ENCODE measurements around the gene ZMYND8. TPM values are rescaled to one million over a fixed set of nuclear protein-coding genes. Genes with fewer than 3 reads are reported as not detected.
A peak's percentile ranks its signal among the peaks of the same experiment; 100 is the strongest.
"Not testable (repeated sequence)": the region's sequence is repeated elsewhere in the genome, so short reads cannot be mapped to it uniquely, and the experiment has no call there.

The ZMYND8 gene
- total RNA-seq, 1 donor from 2014 or later, result 86.0 TPM

GRCh38 chr20:47262365-47263013, 94.0 kb downstream of the ZMYND8 start:
- H3K9me3 Mint-ChIP-seq, result no peaks in the 10 kb centered on the region
- no peak for TF ChIP-seq CTCF (conservative IDR thresholded peaks at IDR 0.05)

DNA sequence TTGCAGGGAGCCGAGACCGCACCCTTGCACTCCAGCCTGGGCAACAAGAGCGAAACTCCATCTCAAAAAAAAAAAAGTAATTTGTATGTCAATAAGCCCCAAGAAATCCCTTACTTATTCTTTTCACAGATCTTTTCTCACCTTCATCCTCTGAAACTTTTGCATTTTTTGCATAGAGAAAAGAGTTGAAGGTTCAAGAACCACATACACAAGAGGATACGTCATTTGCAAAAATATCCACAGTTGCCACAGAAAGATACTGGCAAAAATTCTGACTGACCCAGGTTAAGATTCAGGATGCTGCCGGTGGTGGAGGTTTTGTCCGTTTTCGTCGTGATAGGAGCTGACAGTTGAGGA, 94.5 kb downstream of the ZMYND8 start:
- no peak overlapping the region for H3K4me3 Mint-ChIP-seq
- H3K36me3 Mint-ChIP-seq (ENCODE audit: low read depth), result peaks cover 33% of the 10 kb centered on the region
- H3K27me3 Mint-ChIP-seq (ENCODE audit: low read depth), result no peaks in the 10 kb centered on the region
- no peak for DNase-seq (ENCODE audit: low read depth, low spot score)
- H3K27ac Mint-ChIP-seq (ENCODE audit: unreplicated experiment), result peak overlapping the region; percentile 8
- peaks cover 23% of the 10 kb centered on the region for H3K4me1 Mint-ChIP-seq
- no peaks in the 10 kb centered on the region for H3K9me3 Mint-ChIP-seq
- no peak for TF ChIP-seq CTCF (conservative IDR thresholded peaks at IDR 0.05)

More at GRCh38 chr20:47262365-47263013, 94.0 kb downstream of the ZMYND8 start:
- H3K4me1 Mint-ChIP-seq, result peaks cover 28% of the 10 kb centered on the region
- H3K27ac Mint-ChIP-seq (ENCODE audit: unreplicated experiment), result peak overlapping the region; percentile 8
- H3K4me3 Mint-ChIP-seq, result no peak overlapping the region
- H3K27me3 Mint-ChIP-seq (ENCODE audit: low read depth), result no peaks in the 10 kb centered on the region
- no peak for DNase-seq (ENCODE audit: low read depth, low spot score)
- peaks cover 29% of the 10 kb centered on the region for H3K36me3 Mint-ChIP-seq (ENCODE audit: low read depth)

- Mint-ChIP-seq H3K36me3 (ENCODE audit: low read depth) (peaks cover 32% of the 10 kb centered on the region), H3K4me1 (peaks cover 18% of the 10 kb centered on the region)
- DNase-seq (ENCODE audit: low read depth, low spot score); H3K27ac Mint-ChIP-seq (ENCODE audit: unreplicated experiment); H3K9me3 Mint-ChIP-seq; H3K27me3 Mint-ChIP-seq (ENCODE audit: low read depth); H3K4me3 Mint-ChIP-seq: not testable (repeated sequence)
These were observed 95.2 kb downstream of the ZMYND8 start for GRCh38 chr20:47261161-47261774.

DNA sequence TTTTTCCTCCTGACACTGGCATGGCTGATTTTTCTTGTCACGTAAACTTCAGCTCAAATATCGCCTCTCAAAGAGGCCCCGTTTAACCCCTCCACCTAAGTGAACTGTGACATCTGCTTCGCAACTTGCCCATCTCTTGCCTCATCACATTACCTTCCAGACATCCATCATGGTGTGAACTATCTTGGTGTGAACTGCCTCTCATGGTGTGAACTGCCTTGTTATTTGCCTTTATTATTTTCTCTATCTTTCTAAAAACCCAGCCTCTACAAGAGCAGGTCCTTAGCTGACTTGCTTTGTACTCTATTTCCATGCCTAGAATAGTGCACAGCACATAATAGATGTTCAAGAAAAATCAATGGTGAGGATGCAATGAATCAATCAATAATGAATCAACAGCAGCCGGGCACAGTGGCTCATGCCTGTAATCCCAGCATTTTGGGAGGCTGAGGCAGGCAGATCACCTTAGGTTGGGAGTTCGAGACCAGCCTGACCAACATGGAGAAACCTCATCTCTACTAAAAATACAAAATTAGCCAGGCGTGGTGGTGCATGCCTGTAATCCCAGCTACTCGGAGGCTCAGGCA, 95.9 kb downstream of the ZMYND8 start:
- H3K27me3 Mint-ChIP-seq (ENCODE audit: low read depth); H3K4me3 Mint-ChIP-seq; H3K9me3 Mint-ChIP-seq; H3K27ac Mint-ChIP-seq (ENCODE audit: unreplicated experiment); DNase-seq (ENCODE audit: low read depth, low spot score): not testable (repeated sequence)
- Mint-ChIP-seq H3K4me1 (peaks cover 18% of the 10 kb centered on the region), H3K36me3 (ENCODE audit: low read depth) (peaks cover 32% of the 10 kb centered on the region)

- peaks cover 18% of the 10 kb centered on the region for H3K4me1 Mint-ChIP-seq
- DNase-seq (ENCODE audit: low read depth, low spot score), result no peak
- TF ChIP-seq CTCF (conservative IDR thresholded peaks at IDR 0.05), result no peak
- H3K4me3 Mint-ChIP-seq, result no peak overlapping the region
- H3K27ac Mint-ChIP-seq (ENCODE audit: unreplicated experiment), result peak overlapping the region; percentile 79
- H3K36me3 Mint-ChIP-seq (ENCODE audit: low read depth), result peaks cover 32% of the 10 kb centered on the region
- H3K27me3 Mint-ChIP-seq (ENCODE audit: low read depth), result no peaks in the 10 kb centered on the region
- H3K9me3 Mint-ChIP-seq, result no peaks in the 10 kb centered on the region
These were observed 97.5 kb downstream of the ZMYND8 start for GRCh38 chr20:47258745-47259695.

DNA sequence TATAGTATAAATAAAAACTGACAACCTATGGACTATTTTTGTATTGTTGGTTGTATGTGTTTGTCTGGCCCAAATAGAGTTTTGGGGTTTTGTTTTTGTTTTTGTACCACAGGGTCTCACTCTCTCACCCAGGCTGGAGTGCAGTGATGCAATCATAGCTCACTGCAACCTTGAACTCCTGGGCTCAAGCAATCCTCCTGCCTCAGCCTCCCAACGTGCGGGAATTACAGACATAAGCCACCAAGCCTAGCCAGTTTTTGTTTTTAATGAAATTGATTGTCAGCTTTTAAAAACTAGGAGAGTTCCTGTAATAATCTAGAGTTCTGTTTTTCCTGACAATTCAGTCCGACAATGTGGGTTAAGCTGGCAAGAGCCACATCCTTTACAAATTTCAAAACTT, 98.7 kb downstream of the ZMYND8 start:
- no peak for DNase-seq (ENCODE audit: low read depth, low spot score)
- H3K9me3 Mint-ChIP-seq, result no peaks in the 10 kb centered on the region
- no peaks in the 10 kb centered on the region for H3K27me3 Mint-ChIP-seq (ENCODE audit: low read depth)
- no peak overlapping the region for H3K4me3 Mint-ChIP-seq
- peaks cover 18% of the 10 kb centered on the region for H3K4me1 Mint-ChIP-seq
- peaks cover 34% of the 10 kb centered on the region for H3K36me3 Mint-ChIP-seq (ENCODE audit: low read depth)
- H3K27ac Mint-ChIP-seq (ENCODE audit: unreplicated experiment), result no peak overlapping the region
- no peak for TF ChIP-seq CTCF (conservative IDR thresholded peaks at IDR 0.05)

Data from neural crest cell (in vitro differentiated cells).